Left lobe of liver (tissue), 2 donors: ENCODE measurements around the gene SIVA1. TPM values are rescaled to one million over a fixed set of nuclear protein-coding genes. Genes with fewer than 3 reads are reported as not detected.
A peak's percentile ranks its signal among the peaks of the same experiment; 100 is the strongest.

ENCODE experiments used
- ATAC-seq: fragments of 200-7000 bp; cut with Tn5 transposase; one replicate; pipeline ENCODE4 v1.9.1; 2020; ENCODE audit warnings: mild to moderate bottlenecking, moderate library complexity
- DNase-seq: peaks from one replicate; pipeline ENCODE4 v3.0.0-alpha.2; 2020; ENCODE audit warnings: low spot score
- total RNA-seq: library from RNA; stranded (reverse); gene quantifications from one replicate; pipeline ENCODE4 v1.2.1, GENCODE V29; 2021
- donor health status: DM: no; HTN: no; CAD: no; lungs with moderate emphysema.
- donor health status: DM: no; HTN: yes; CAD: no.

SIVA1 gene
- total RNA-seq, 1 donor from 2014 or later, result 50.3 TPM

DNA sequence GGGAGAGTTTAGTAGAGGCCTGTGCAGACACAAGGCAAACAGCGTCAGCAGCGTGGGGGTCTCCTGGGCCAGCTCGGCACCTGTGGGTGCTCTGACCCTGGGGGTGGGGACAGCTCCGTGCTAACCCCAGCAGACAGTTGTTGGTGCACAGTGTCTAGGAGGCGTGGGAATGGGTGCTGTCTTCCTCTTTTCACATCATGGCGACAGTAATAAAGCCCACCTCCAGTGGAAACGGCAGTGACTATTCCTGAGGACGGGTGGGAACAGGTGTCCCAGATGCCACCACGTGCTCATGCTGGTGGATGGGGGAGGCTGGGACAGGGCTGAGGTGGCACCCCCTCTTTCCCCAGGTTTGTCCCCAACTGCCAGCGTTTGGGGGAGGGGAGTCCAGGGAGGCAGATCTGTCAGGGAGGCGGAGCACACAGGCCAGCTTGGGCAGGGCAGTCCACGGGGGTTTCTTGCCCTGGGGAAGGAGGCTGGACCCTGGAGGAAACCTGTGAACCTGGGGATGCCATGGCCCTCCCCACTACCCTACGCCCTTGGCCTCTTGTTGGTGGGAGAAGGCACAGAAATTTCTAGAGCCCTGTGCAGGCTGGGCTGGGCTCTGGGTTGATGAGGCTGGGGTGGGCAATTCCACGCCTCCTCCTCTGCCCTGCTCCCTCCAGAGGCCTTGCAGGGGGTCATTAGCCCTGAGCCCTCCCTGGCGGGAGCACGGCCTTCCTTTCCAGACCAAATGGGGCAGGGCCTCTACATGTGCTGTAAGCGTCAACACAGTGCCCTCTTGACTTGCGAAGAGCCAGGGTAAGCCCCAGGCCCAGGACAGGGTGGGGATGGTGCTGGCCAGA, 51.8 kb downstream of the SIVA1 start:
- DNase-seq (no peak), ATAC-seq (no peak)

DNA sequence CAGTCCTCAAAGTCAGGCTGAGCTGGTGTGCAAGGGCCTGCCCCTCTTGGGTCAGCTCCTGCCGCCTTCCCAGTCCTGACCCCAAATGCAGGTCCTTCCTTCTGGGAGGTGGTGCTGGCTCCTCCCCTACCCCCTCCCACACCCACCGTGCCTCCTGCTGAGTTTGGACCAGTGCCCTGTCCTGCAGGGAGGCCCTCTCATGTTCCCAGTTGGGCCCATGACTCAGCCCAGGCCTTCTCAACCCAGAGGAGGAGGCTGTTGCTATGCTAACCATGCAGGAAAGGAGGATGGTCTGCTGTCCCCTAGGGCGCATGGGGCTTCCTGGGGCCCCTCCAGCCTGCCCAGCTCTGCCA, 52.4 kb downstream of the SIVA1 start:
- peak; percentile 45 for DNase-seq
- ATAC-seq, result no peak

DNA sequence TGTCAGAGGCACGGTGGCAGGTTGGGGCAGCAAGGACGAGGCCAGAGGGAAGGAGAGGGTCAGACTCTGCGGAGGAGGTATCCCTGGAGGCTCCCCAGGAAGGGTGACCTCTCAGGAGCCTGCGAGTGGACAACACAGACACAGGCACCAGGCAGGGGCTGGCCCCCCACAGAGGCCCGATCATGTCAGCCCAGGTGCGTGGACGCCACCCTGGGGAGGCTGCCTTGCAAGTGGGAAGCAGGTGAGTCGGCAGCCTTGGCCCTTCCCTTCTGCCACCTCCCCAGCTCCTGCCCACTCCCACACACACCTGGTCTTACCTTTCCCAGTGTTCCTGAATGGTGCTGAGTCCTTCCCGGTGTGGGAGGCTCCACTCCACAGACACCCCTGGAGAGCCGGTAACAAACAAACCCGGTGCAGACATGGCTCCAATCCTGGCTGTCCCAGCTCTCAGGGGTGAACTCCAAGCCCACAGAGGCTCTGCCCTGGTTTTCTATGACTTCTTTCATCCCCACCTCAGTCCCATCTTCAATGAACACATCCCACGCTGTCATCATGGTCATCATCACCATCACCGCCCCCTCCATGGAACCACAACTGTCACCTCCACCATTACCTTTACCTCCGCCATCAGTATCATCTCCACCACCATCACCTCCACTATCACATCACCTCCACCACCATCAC, 53.1 kb downstream of the SIVA1 start:
- ATAC-seq, result no peak
- no peak for DNase-seq

DNA sequence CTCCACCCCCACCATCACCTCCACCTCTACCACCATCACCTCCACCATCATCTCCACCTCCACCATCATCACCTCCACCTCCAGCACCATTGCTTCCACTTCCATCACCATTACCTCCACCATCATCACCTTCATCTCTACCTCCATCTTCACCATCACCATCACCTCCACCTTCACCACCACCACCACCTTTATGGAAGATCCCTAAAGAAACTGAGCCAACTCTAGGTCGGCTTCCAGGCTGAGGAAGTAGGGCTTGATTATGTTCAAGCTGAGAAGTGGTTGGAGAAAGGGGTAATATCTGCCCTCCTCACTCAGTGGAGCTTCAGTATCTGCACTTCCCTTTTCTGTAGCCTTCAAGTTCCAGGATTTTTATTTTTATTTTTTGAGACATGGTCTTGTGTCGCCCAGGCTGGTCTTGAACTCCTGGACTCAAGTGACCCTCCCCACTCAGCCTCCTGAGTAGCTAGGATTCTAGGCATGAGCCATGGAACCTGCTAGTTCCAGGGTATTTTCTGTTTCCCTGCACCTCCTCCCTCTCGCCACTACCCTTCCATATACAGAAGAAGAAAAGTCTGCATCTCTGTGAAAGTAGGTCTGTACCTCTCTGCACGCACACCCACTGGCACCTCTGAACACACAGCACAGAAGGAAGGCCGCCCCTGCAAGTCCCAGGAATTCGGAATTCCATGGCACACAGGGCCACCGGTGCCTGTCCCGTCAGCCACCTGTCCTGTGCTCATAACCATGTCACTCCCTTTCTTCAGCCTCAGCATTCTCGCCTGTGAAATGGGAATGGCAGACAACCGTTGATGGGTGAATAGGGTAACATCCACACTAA, 53.9 kb downstream of the SIVA1 start:
- DNase-seq, result no peak
- no peak for ATAC-seq

DNA sequence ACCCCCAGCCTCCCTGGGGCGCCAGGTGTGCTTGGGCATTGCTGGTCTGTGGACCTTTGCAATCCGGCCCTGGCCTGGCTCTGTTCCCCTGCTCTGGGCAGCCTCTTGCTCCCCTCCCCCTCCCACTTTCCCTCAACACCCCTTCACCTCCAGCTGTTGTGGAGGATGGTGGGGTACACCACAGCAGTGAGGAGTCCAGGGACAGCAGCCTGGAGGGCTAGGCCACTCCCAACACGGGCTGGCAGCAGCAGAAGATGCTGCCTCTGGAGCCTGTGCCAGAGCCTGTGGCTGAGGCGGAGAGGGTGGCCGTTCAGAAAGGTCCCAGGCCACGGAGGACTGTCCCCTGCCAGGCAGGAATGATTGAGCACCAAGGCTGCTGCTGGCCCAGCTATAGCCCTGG, 55.5 kb downstream of the SIVA1 start:
- DNase-seq (no peak), ATAC-seq (no peak)

Other genes starting within 250 kb of the SIVA1 start
- gene C14orf180, start 173.4 kb upstream of the SIVA1 start, total RNA-seq, result 2.4 TPM
- gene TMEM179, start 148.4 kb upstream of the SIVA1 start, total RNA-seq, result 0.30 TPM
- 63.1 TPM for gene INF2, start 63.5 kb upstream of the SIVA1 start, total RNA-seq
- gene ADSS1, start 28.9 kb upstream of the SIVA1 start, total RNA-seq, result 51.9 TPM
- 90.1 TPM for gene AKT1, start 42.6 kb downstream of the SIVA1 start, total RNA-seq
- gene ZBTB42, start 48.0 kb downstream of the SIVA1 start, total RNA-seq, result 4.9 TPM
- 22.9 TPM for gene CEP170B, start 112.1 kb downstream of the SIVA1 start, total RNA-seq
- not detected for gene PLD4, start 171.7 kb downstream of the SIVA1 start, total RNA-seq
- 5.5 TPM for gene AHNAK2, start 225.2 kb downstream of the SIVA1 start, total RNA-seq
- 2.2 TPM for gene CLBA1, start 232.6 kb downstream of the SIVA1 start, total RNA-seq